ENCODE data around the gene IL19.

- no peak for TF ChIP-seq CTCF (IDR thresholded peaks at IDR 0.05)
- no peak for TF ChIP-seq POLR2A (IDR thresholded peaks at IDR 0.05)
Observed at GRCh38 chr1:206728697-206728987, 41.9 kb upstream of the IL19 start.

Measured in lower leg skin (tissue), 3 donors.